ENCODE results near the gene OR10V1.

The OR10V1 gene

DNA sequence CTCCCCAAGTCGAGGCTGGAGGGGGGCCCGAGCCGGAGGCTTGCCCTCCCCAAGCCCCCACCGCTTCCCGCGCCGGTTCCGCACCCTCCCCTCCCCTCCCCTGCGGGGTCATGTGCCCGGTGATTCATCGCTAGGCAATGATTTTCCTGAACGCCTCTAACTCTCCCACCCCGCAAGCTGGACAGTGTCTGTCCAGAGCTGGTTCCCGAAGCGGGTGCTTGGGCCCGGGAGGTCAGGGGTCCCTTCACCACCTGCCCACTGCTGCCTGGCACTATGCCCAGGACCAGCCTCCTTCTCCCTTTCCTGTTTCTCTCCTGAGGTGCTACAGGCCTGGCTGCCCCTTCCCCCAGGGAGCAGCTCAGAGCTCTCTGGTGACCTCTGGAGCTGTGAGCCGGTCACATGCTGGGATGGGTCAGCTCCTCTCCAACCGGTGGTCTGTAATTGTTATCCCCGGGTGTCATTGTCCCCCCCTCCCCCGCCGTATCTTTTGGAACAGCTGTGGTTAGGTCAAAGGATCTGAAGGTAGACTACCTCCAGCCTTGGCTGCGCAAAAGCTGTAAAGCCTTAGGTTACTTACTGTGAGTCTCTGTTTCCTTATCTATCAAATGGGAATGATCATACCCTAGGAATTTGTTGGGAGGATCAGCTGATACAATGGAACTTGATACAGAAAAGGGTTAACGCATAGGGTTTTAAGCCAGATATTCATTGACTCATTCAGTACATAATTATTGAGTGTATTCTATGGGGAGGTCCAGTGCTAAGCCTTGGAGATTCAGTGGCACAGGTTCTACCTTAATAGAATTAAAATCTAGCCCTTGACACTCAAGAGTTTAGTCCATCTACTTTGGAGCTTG is 42.3 kb upstream of the OR10V1 start:
- peak overlapping the region; percentile 83 to 89 for H3K27ac ChIP-seq
- TF ChIP-seq, protein P1, sequence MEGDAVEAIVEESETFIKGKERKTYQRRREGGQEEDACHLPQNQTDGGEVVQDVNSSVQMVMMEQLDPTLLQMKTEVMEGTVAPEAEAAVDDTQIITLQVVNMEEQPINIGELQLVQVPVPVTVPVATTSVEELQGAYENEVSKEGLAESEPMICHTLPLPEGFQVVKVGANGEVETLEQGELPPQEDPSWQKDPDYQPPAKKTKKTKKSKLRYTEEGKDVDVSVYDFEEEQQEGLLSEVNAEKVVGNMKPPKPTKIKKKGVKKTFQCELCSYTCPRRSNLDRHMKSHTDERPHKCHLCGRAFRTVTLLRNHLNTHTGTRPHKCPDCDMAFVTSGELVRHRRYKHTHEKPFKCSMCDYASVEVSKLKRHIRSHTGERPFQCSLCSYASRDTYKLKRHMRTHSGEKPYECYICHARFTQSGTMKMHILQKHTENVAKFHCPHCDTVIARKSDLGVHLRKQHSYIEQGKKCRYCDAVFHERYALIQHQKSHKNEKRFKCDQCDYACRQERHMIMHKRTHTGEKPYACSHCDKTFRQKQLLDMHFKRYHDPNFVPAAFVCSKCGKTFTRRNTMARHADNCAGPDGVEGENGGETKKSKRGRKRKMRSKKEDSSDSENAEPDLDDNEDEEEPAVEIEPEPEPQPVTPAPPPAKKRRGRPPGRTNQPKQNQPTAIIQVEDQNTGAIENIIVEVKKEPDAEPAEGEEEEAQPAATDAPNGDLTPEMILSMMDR (IDR thresholded peaks at IDR 0.05): no peak
- peak; percentile 88 for DNase-seq (ENCODE audit: low spot score)
- peak overlapping the region; percentile 79 for H3K4me3 ChIP-seq

DNA sequence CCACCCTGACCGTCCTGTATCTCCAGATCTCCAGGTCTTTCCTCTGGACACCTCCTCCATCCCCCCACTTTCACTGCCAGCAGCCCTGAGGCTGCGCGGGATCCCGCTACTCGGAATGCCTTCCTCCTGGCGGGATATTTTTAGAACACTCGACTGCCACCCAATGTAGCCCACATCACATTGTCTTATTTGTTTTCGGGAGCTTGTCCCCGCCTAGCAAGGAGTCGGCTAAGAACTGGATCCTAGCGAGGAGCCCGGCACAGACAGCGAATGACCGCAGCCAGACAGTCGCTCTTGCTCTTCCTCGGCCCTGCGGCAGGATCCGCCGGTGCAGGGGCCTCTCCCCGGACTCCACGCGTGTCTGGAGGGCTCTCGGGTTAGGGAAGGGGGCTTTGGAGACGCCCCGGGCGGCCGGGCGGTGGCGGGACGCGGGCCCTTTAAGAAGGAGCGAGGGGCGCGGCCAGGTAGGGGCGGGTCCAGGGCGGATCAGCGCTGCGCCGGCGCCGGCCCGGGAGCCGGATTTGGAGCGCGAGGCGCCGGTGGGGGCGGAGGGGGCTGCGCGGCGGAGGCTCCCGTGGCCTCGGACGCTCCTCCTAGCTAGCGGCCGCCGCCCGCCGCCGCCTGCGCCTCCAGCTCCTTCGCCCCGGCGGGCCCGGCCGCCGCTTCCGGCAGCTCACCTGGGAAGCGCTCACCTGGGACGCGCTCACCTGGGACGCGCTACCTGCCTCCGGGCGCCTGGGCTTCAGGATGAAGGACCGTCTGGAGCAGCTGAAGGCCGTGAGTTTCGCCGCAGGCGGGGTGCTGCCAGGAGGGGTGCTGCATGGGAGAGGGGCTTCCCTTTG is 41.4 kb upstream of the OR10V1 start, which contains the start of gene STX3:
TSS of gene STX3 (plus strand) at position 518 of the 842 bp plus-strand sequence. CDS start at position 748, 230 bp downstream.
- peak within 1 kb of the TSS; percentile 83 to 89 for H3K27ac ChIP-seq
- DNase-seq (ENCODE audit: low spot score): peak; percentile 80
- peak within 1 kb of the TSS; percentile 79 for H3K4me3 ChIP-seq
- TF ChIP-seq, protein P1 (IDR thresholded peaks at IDR 0.05): no peak

DNA sequence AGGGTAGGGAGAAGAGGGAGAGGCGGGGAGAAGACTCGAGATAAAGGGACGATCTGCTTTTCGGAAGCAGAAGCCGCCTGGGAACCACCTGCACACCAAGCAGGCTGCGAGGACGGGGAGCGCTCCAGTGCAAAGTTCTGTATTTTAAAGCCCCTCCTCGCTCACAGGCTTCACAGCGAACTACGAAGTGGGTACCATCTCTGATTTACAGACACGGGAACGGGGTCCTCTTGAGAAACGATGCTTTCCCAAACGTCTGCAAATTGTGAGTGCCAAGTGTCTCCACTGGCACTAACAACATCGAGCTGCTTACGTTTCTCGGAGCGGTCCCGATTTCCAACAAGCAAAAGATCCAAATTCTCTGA is 40.8 kb upstream of the OR10V1 start:
- Histone ChIP-seq H3K27ac (peak overlapping the region; percentile 83 to 89), H3K4me3 (peak overlapping the region; percentile 79)
- no peak for DNase-seq (ENCODE audit: low spot score)
- TF ChIP-seq, protein P1 (IDR thresholded peaks at IDR 0.05): no peak

DNA sequence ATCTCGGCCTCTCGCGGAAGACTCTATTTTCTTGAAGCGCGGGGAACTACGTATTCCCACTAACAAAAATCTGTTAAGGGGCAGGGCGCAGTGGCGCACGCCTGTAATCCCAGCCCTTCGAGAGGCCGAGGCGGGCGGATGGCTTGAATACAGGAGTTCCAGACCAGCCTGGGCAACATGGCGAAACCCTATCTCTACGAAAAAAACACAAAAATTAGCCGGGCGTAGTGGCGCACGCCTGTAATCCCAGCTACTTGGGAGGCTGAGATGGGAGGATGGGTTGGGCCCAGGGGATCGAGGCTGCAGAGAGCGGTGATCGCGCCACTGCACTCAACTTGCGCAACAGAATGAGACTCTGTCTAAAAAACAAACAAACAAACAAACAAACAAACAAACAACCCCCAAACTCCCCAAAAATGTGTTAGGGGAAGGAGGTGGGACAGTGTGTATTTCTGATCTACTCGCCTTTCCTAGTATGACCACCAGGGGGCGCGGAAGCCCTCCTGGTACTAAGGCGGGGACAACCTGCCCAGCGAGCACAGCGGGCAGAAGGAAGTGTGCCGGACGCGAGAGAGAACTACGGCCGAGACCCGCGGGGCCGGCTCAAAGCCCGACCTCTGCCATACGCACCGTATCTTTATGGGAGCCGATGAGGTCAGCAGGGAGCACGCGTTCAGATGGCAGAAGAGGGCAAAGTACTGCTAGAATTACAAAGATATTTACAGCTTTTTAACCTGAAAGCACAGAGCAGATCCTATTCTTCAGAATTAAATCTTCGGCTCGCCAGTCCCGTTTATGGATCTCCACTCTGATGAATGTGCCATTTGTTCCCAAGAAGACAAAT is 40.2 kb upstream of the OR10V1 start:
- TF ChIP-seq, protein P1 (IDR thresholded peaks at IDR 0.05): peak; percentile 91
- peak overlapping the region; percentile 79 for H3K4me3 ChIP-seq
- DNase-seq (ENCODE audit: low spot score): peak; percentile 84
- peak overlapping the region; percentile 83 to 89 for H3K27ac ChIP-seq

DNA sequence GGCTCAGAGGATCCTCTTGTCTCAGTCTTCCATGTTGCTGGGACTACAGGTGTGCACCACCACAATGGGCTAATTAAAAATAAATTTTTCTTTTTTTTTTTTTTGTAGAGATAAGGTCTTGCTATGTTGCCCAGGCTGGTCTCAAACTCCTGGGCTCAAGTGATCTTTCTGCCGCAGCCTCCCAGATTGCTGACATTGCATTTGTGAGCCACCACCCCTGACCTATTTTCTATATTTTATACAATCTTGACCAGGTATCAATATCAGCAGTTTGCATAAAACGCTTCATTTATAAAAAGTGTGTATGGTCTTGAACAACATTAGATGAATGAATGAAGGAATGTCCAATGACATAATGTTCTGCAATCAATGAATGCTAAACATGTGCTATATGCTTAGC is 32.5 kb upstream of the OR10V1 start:
- TF ChIP-seq, protein P1 (IDR thresholded peaks at IDR 0.05): no peak
- H3K4me3 ChIP-seq: no peak overlapping the region
- no peak overlapping the region for H3K27ac ChIP-seq
- DNase-seq (ENCODE audit: low spot score): no peak

DNA sequence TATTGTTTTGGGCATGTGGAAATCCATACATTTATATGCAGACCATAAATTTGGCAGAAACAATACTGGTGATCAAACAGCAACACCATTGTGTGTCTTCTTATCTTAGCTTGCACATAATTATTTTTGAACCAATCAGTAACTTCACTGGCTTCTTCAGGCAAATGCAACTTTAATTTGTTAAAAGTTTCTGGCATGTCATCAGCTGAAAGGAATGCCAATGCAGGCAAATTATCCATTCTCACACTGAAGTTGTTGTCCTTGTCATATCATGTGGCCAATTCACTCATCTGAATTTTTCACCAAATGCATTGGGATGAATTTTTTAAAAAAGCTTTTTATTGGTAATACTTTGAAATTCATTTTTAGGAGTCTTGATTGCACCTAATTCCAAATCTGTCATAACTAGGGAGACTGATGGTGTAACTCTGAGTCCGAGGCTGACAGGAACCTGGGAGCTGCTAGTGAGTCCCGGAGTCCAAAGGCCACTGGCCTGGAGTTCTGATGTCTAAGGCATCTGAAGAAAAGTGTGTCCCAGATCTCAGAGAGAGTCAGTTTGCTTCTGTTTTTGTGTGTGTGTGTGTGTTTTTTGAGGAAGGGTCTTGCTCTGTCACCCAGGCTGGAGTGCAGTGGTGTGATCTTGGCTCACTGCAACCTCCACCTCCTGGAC is 17.4 kb upstream of the OR10V1 start:
- no peak overlapping the region for H3K4me3 ChIP-seq
- DNase-seq (ENCODE audit: low spot score): no peak
- TF ChIP-seq, protein P1 (IDR thresholded peaks at IDR 0.05): no peak
- no peak overlapping the region for H3K27ac ChIP-seq
